Testis (tissue), 3 donors: ENCODE results near the gene UBA7. TPM values are rescaled to one million over a fixed set of nuclear protein-coding genes. Genes with fewer than 3 reads are reported as not detected.

ENCODE experiments used
- DNase-seq: peaks from one replicate; pipeline ENCODE4 v3.0.0-alpha.2; 2019
- H3K27ac ChIP-seq, 2 donors: fragments of 200-600 bp; sonication (generic); one replicate each; pipeline ENCODE4 v1.5.1; 2019
- H3K27me3 ChIP-seq: fragments of 200-600 bp; sonication (generic); one replicate; pipeline ENCODE4 v1.5.1; 2019
- H3K36me3 ChIP-seq: fragments of 200-600 bp; sonication (generic); one replicate; pipeline ENCODE4 v1.5.1; 2017; ENCODE audit warnings: low read depth; ENCODE audit errors: missing control alignments
- H3K4me1 ChIP-seq: fragments of 200-600 bp; sonication (generic); one replicate; pipeline ENCODE4 v1.5.1; 2019
- H3K4me3 ChIP-seq, 2 donors: fragments of 200-600 bp; sonication (generic); one replicate each; pipeline ENCODE4 v1.5.1; 2017 to 2019
- H3K9me3 ChIP-seq: fragments of 200-600 bp; sonication (generic); one replicate; pipeline ENCODE4 v1.5.1; 2017
- CTCF ChIP-seq, 3 experiments: fragments of 450-650 bp in 2 of 3; fragments of 200-600 bp in 1 of 3; sonication (generic) in 1 of 3; IDR thresholded peaks; one replicate each; pipeline ENCODE4 v1.5.1; 2016 to 2019; ENCODE audit warnings: antibody characterized with exemption in 3 of 3, mild to moderate bottlenecking in 2 of 3, moderate library complexity in 1 of 3
- POLR2A ChIP-seq: fragments of 450-650 bp; IDR thresholded peaks from one replicate; pipeline ENCODE4 v1.6.1; 2017; ENCODE audit warnings: antibody characterized with exemption, mild to moderate bottlenecking, moderate library complexity
- WGBS, 2 donors: methylation state at CpG; one replicate each; pipeline ENCODE4 v1.1.5; 2018; 5-methylcytosine and 5-hydroxymethylcytosine counted together
- intact Hi-C: fragments of 100-400 bp; cut with DNase I; formaldehyde crosslinking; loops from one replicate; pipeline ENCODE4 v1.15.1; 2023; ENCODE audit warnings: low total_unique reads
- polyA plus RNA-seq: library from polyadenylated mRNA; stranded (reverse); fragments of 350-450 nt; fragmentation: Illumina TruSeq; extraction: RNeasy Lipid Tissue Mini Kit (QIAGEN cat#74804); gene quantifications from one replicate; pipeline ENCODE4 v1.2.3, GENCODE V29; 2014; ENCODE audit warnings: low read depth, low replicate concordance; ENCODE audit not compliant: insufficient read depth
- total RNA-seq, 2 donors: library from RNA; depleted of rRNA; stranded (reverse); fragments of >200 nt; gene quantifications; one replicate each; pipeline ENCODE4 v1.2.3, GENCODE V29; 2016

Gene UBA7
- total and polyA plus RNA-seq, 3 donors from 2014 or later: 27.2 to 49.7 (median 34.0) TPM

DNA sequence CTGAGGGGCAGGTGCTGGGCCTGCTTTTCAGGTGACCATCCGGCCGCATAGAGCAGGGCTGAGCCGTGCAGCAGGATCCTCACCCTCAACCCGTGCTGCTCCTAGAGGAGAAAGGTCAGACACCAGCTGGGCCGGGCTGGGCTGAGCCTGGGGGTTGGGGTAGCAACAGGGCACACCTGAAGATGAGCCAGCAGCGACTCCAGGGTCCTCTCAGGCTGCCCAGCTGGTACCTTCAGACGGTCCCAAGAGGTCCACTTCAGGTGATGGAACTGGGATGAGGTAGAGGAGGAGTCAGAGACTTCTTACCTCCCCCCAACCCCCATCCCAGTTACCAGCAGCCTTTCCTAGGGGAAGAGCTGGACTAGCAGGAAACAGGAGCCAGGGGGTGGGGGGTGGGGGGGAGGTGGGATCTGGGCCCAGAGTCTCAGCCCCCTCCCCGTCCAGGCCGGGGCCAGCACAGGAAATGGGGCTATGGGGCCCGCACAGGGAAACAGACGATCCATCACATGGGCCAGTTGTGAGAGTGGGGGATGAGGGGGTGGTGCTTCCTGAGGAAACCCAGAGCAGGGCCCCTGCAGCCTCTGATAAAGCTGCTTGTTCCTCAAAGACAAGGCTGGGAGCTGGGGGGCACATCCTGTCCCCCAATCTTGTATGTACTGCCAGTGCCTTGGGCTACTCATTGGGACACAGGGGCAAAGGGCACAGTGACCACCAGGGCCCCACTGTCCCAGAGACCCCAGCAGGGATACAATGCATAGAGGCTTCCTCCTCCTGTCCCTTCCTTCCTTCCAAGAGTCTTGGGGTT is 7.7 kb downstream of the UBA7 start:
- no peaks in the 10 kb centered on the region for H3K27me3 ChIP-seq
- DNase-seq: no peak
- no peaks in the 10 kb centered on the region for H3K9me3 ChIP-seq
- H3K36me3 ChIP-seq: no peaks in the 10 kb centered on the region
- 31 to 61% methylated on average over 7 to 11 of the region's 11 CpGs for WGBS, 2 donors
- no peak overlapping the region for H3K4me3 ChIP-seq
- peak overlapping the region; percentile 48 to 83 for H3K27ac ChIP-seq
- no peak for TF ChIP-seq CTCF (IDR thresholded peaks at IDR 0.05)
- TF ChIP-seq POLR2A: no peak
- H3K4me1 ChIP-seq: peaks cover 28% of the 10 kb centered on the region
- intact Hi-C loops: no loop called here

DNA sequence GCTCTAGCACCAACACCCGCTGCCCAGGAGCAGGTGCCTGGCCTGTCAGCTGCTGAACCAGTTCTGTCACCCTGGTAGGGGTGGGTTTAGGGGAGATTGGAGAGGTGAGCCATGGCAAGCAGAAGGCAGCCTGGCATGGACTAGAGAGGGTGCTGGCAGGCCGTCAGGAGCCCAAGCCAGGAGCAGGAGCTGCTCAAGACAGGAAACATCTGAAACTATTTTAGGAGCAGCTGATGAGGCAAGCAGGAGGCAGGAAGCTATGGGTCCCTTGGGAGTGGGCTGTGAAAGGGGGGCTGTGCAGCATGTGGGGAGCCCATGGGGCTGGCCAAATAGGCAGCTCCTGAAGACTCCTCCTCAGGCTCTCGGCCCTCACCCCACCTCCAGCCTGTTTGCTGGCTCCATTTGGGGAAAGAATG is 8.4 kb downstream of the UBA7 start:
- no peak overlapping the region for H3K4me3 ChIP-seq
- intact Hi-C loops: no loop called here
- H3K27ac ChIP-seq: peak overlapping the region; percentile 48 to 83
- no peaks in the 10 kb centered on the region for H3K36me3 ChIP-seq
- no peaks in the 10 kb centered on the region for H3K9me3 ChIP-seq
- DNase-seq: peak; percentile 77
- TF ChIP-seq CTCF (IDR thresholded peaks at IDR 0.05) (no peak), POLR2A (no peak)
- WGBS, 2 donors: 45 to 76% methylated on average over 2 to 3 of the region's 3 CpGs
- H3K4me1 ChIP-seq: peaks cover 28% of the 10 kb centered on the region
- H3K27me3 ChIP-seq: no peaks in the 10 kb centered on the region

DNA sequence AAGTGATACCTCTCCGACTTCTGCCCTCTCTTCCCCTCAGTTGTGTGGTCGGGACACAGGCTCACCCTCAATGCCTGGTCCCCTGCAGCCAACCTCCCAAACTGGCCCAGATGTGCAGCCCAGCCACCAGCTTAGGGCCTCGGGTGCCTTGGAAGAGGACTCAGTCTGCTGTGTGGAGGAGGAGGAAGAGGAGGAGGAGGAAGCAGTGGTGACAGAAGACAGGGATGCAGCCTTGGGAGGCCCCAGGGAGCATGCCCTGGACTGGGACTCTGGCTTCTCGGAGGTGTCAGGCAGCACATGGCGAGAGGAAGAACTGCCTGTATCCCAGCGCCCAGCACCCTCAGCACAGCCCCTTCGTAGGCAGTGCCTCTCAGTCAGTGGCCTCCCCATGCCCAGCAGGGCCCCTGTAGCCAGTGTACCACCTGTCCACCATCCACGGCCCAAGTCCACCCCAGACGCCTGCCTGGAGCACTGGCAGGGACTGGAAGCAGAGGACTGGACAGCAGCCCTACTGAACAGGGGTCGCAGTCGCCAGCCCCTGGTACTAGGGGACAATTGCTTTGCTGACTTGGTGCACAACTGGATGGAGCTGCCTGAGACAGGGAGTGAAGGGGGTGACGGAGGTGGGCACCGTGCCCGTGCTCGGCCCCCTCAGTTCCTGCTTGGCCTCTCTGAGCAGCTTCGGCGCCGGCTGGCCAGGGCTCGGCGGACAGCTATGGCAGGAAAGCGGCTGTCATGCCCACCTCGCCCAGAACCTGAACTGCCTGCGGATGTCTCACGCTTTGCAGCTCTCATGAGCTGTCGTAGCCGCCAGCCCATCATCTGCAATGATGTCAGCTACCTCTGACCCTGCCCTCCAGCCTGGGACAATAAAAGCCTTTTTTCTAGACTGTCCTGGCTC is 9.4 kb downstream of the UBA7 start:
- Histone ChIP-seq H3K27me3 (no peaks in the 10 kb centered on the region), H3K4me3 (peak overlapping the region in 1 of 2 donors; percentile 92), H3K4me1 (peaks cover 31% of the 10 kb centered on the region), H3K9me3 (no peaks in the 10 kb centered on the region), H3K27ac (peak overlapping the region; percentile 80 to 83), H3K36me3 (no peaks in the 10 kb centered on the region)
- no peak for DNase-seq
- WGBS, 2 donors: 56 to 68% methylated on average over 10 to 24 of the region's 26 CpGs
- TF ChIP-seq CTCF (IDR thresholded peaks at IDR 0.05) (no peak), POLR2A (no peak)
- intact Hi-C loops: loop anchor here (5.0 kb wide), 1 partner anchor 33 kb away; no protein-coding TSS in a partner anchor

GRCh38 chr3:49803465-49804140 is 10.2 kb downstream of the UBA7 start:
- intact Hi-C loops: loop anchor here (5.0 kb wide), 1 partner anchor 34 kb away; no protein-coding TSS in a partner anchor

More at GRCh38 chr3:49803465-49804140, 10.2 kb downstream of the UBA7 start:
- H3K4me1 ChIP-seq: peaks cover 33% of the 10 kb centered on the region
- peak overlapping the region; percentile 90 to 92 for H3K4me3 ChIP-seq
- H3K36me3 ChIP-seq: no peaks in the 10 kb centered on the region
- H3K27me3 ChIP-seq: no peaks in the 10 kb centered on the region
- WGBS, 2 donors: 4% methylated on average over 26 to 36 of the region's 41 CpGs
- DNase-seq: no peak
- TF ChIP-seq POLR2A: no peak
- no peak for TF ChIP-seq CTCF (IDR thresholded peaks at IDR 0.05)
- H3K9me3 ChIP-seq: no peaks in the 10 kb centered on the region
- peak overlapping the region; percentile 80 to 83 for H3K27ac ChIP-seq
